Activated T-cell treated with anti-CD3 and anti-CD28 coated beads, Interleukin-2, amount 50 U/mL, for 1 hour (primary cell): ENCODE measurements around the gene KCNK13.
"Not testable (repeated sequence)": the region's sequence is repeated elsewhere in the genome, so short reads cannot be mapped to it uniquely, and the experiment has no call there.

ENCODE experiments used
- DNase-seq: peaks from one replicate; pipeline ENCODE4 v3.0.0-alpha.2; 2020

The KCNK13 gene

GRCh38 chr14:90061685-90062126, at the start of gene KCNK13:
TSS of gene KCNK13 (plus strand) at chr14:90061994. CDS start at chr14:90062206, 212 bp downstream.
- no peak for DNase-seq

GRCh38 chr14:90017371-90017770, 44.4 kb upstream of the KCNK13 start:
- DNase-seq = no peak

GRCh38 chr14:90019824-90020523, 41.8 kb upstream of the KCNK13 start:
- no peak for DNase-seq

- no peak for DNase-seq
Measured at GRCh38 chr14:90023176-90023896, 38.5 kb upstream of the KCNK13 start.

GRCh38 chr14:90024910-90025309, 36.9 kb upstream of the KCNK13 start:
- no peak for DNase-seq

- not testable (repeated sequence) for DNase-seq
Measured at GRCh38 chr14:90026608-90027007, 35.2 kb upstream of the KCNK13 start.

- DNase-seq = no peak
Measured at GRCh38 chr14:90027842-90028241, 34.0 kb upstream of the KCNK13 start.

- no peak for DNase-seq
Measured at GRCh38 chr14:90034156-90034555, 27.6 kb upstream of the KCNK13 start.

- DNase-seq = no peak
Measured at GRCh38 chr14:90034835-90035525, 26.8 kb upstream of the KCNK13 start.

GRCh38 chr14:90039253-90040010, 22.4 kb upstream of the KCNK13 start:
- DNase-seq = no peak

- DNase-seq = no peak
Measured at GRCh38 chr14:90040411-90040810, 21.4 kb upstream of the KCNK13 start.

GRCh38 chr14:90042496-90043252, 19.1 kb upstream of the KCNK13 start:
- DNase-seq = no peak

- no peak for DNase-seq
Measured at GRCh38 chr14:90045616-90046015, 16.2 kb upstream of the KCNK13 start.

- no peak for DNase-seq
Measured at GRCh38 chr14:90049390-90049789, 12.4 kb upstream of the KCNK13 start.

GRCh38 chr14:90050271-90050670, 11.5 kb upstream of the KCNK13 start:
- DNase-seq = no peak

- DNase-seq = no peak
Measured at GRCh38 chr14:90053044-90053443, 8.8 kb upstream of the KCNK13 start.

- DNase-seq = no peak
Measured at GRCh38 chr14:90054803-90055202, 7.0 kb upstream of the KCNK13 start.

- no peak for DNase-seq
Measured at GRCh38 chr14:90056826-90057225, 5.0 kb upstream of the KCNK13 start.

- DNase-seq = no peak
Measured at GRCh38 chr14:90058876-90059458, 2.8 kb upstream of the KCNK13 start.

GRCh38 chr14:90060312-90060964, 1.4 kb upstream of the KCNK13 start:
- peak; percentile 50 for DNase-seq

- DNase-seq = no peak
Measured at GRCh38 chr14:90060965-90061684, 669 bp upstream of the KCNK13 start.
